B cell (primary cell): ENCODE data around the gene ANAPC5. TPM values are rescaled to one million over a fixed set of nuclear protein-coding genes. Genes with fewer than 3 reads are reported as not detected.

Experiments
- ATAC-seq: fragments of 200-7000 bp; cut with Tn5 transposase; one replicate; pipeline ENCODE4 v1.10.0; 2021; ENCODE audit warnings: low read depth, mild to moderate bottlenecking, moderate number of reproducible peaks, moderate library complexity
- CTCF ChIA-PET: fragments of 350-600 bp; sonication (Branson Sonifier 250); formaldehyde crosslinking; loops from one replicate; lab custom pipeline; 2021; ENCODE audit warnings: antibody characterized with exemption, inconsistent platforms; lab: Charles Lee
- POLR2A ChIA-PET: fragments of 350-600 bp; sonication (Branson Sonifier 250); formaldehyde crosslinking; loops from one replicate; lab custom pipeline; 2021; ENCODE audit warnings: antibody characterized with exemption; lab: Charles Lee
- DNase-seq: peaks from one replicate; pipeline ENCODE4 v3.0.0; 2013
- H2AFZ ChIP-seq: 2 replicates; pipeline ENCODE4 v1.6.1; 2012; ENCODE audit warnings: mild to moderate bottlenecking, low read depth, low read length; ENCODE audit not compliant: insufficient read depth, poor library complexity, severe bottlenecking
- H3K27ac ChIP-seq, 2 donors: 1 replicate in 1 of 2; 2 replicates in 1 of 2; pipeline ENCODE4 v1.5.1; 2012 to 2013; ENCODE audit warnings: low read length in 2 of 2, mild to moderate bottlenecking in 2 of 2, moderate library complexity in 1 of 2
- H3K27me3 ChIP-seq, 4 experiments: fragments of 200-600 bp in 1 of 4; sonication (generic) in 1 of 4; replicated peaks in 1 of 4; 1 replicate in 2 of 4; 2 replicates in 2 of 4; pipeline versions ENCODE4 v1.6.1 to v1.7.0; 2013 to 2016; ENCODE audit warnings: low read length in 3 of 4, mild to moderate bottlenecking in 2 of 4, mixed read lengths in 1 of 4, moderate library complexity in 1 of 4; ENCODE audit not compliant: insufficient read depth in 4 of 4, control insufficient read depth in 3 of 4; ENCODE audit errors: control extremely low read depth in 1 of 4
- H3K36me3 ChIP-seq, 2 experiments: replicated peaks in 1 of 2; 1 replicate in 1 of 2; 2 replicates in 1 of 2; pipeline versions ENCODE4 v1.6.1 to v1.7.1; 2013; ENCODE audit warnings: low read length in 1 of 2; ENCODE audit not compliant: insufficient read depth in 2 of 2, control insufficient read depth in 1 of 2; ENCODE audit errors: control extremely low read depth in 1 of 2, extremely low read depth in 1 of 2
- H3K4me1 ChIP-seq, 2 donors: fragments of 200-600 bp in 1 of 2; sonication (generic) in 1 of 2; 1 replicate in 1 of 2; 2 replicates in 1 of 2; pipeline versions ENCODE4 v1.5.1 to v1.6.1; 2013 to 2017; ENCODE audit warnings: low read length in 2 of 2; ENCODE audit not compliant: control insufficient read depth in 2 of 2, insufficient read depth in 2 of 2
- H3K4me2 ChIP-seq: replicated peaks from 2 replicates; pipeline ENCODE3; 2012; ENCODE audit warnings: mild to moderate bottlenecking, low read depth, low read length; ENCODE audit not compliant: poor library complexity, severe bottlenecking
- H3K4me3 ChIP-seq, 5 experiments: fragments of 200-600 bp in 1 of 5; sonication (generic) in 1 of 5; 1 replicate in 3 of 5; 2 replicates in 2 of 5; pipeline versions ENCODE4 v1.5.1 to v1.7.0; 2011 to 2016; ENCODE audit warnings: low read length in 4 of 5, mild to moderate bottlenecking in 4 of 5, low read depth in 2 of 5, control low read depth in 1 of 5, moderate library complexity in 1 of 5; ENCODE audit not compliant: insufficient read depth in 1 of 5; ENCODE audit errors: control extremely low read depth in 1 of 5, extremely low read depth in 1 of 5
- H3K79me2 ChIP-seq: fragments of 200-600 bp; sonication (generic); one replicate; pipeline ENCODE4 v1.6.0; 2016; ENCODE audit warnings: low read length; ENCODE audit not compliant: control insufficient read depth, insufficient read depth
- H3K9ac ChIP-seq: fragments of 200-600 bp; sonication (generic); 2 replicates; pipeline ENCODE4 v1.6.1; 2017; ENCODE audit warnings: mild to moderate bottlenecking, low read length, moderate library complexity
- H3K9me3 ChIP-seq, 3 donors: one replicate each; pipeline versions ENCODE4 v1.6.1 to v1.7.1; 2013; ENCODE audit warnings: low read length in 2 of 3; ENCODE audit not compliant: control insufficient read depth in 2 of 3, insufficient read depth in 1 of 3; ENCODE audit errors: control extremely low read depth in 1 of 3
- H4K20me1 ChIP-seq: 2 replicates; pipeline ENCODE4 v1.6.0; 2012; ENCODE audit warnings: mild to moderate bottlenecking, low read length; ENCODE audit not compliant: insufficient read depth, control insufficient read depth, poor library complexity, severe bottlenecking
- H3K27ac Mint-ChIP-seq: one replicate; pipeline ENCODE4 v1.8.0; 2021; ENCODE audit warnings: mixed read lengths
- H3K27me3 Mint-ChIP-seq: one replicate; pipeline ENCODE4 v1.8.0; 2021; ENCODE audit warnings: mixed read lengths
- H3K4me1 Mint-ChIP-seq: one replicate; pipeline ENCODE4 v1.8.0; 2021; ENCODE audit warnings: mixed read lengths
- H3K4me3 Mint-ChIP-seq: one replicate; pipeline ENCODE4 v1.8.0; 2021; ENCODE audit warnings: mixed read lengths
- H3K9me3 Mint-ChIP-seq: one replicate; pipeline ENCODE4 v1.8.0; 2022; ENCODE audit warnings: mixed read lengths; ENCODE audit not compliant: insufficient read depth
- CTCF ChIP-seq: fragments of 200-600 bp; IDR thresholded peaks from one replicate; pipeline ENCODE4 v1.8.0; 2022; ENCODE audit warnings: antibody characterized with exemption, mild to moderate bottlenecking
- EZH2 ChIP-seq: IDR thresholded peaks from 2 replicates; pipeline ENCODE4 v1.6.1; 2012; ENCODE audit warnings: borderline replicate concordance, low read depth, mild to moderate bottlenecking, moderate library complexity, low read length; ENCODE audit not compliant: insufficient read depth, poor library complexity, severe bottlenecking
- WGBS: methylation state at CpG from one replicate; pipeline ENCODE4 v1.1.5; 2013; ENCODE audit warnings: missing lambda C conversion rate; ENCODE audit not compliant: insufficient coverage; 5-methylcytosine and 5-hydroxymethylcytosine counted together
- intact Hi-C: fragments of 100-400 bp; cut with micrococcal nuclease; formaldehyde crosslinking; loops from one replicate; pipeline ENCODE4 v1.10.0; 2022
- polyA plus RNA-seq: library from polyadenylated mRNA; depleted of rRNA; stranded (reverse); fragments of >200 nt; gene quantifications from 2 replicates; pipeline ENCODE4 v1.2.3, GENCODE V29; 2012
- total RNA-seq, 2 donors: library from RNA; stranded (reverse); fragments of 120-200 nt in 1 of 2; gene quantifications; 1 replicate in 1 of 2; 2 replicates in 1 of 2; pipeline versions ENCODE4 v1.2.3 to v1.2.4, GENCODE V29; 2013 to 2022

The ANAPC5 gene
- total and polyA plus RNA-seq, 2 donors (not counting 1 experiment from before 2014, with no cell fraction given): 150 to 171 TPM

- intact Hi-C loops: no loop called here
- no peak for ATAC-seq
- POLR2A ChIA-PET: no interaction called here
These were observed 21.0 kb downstream of the ANAPC5 start for GRCh38 chr12:121331248-121331647.

DNA sequence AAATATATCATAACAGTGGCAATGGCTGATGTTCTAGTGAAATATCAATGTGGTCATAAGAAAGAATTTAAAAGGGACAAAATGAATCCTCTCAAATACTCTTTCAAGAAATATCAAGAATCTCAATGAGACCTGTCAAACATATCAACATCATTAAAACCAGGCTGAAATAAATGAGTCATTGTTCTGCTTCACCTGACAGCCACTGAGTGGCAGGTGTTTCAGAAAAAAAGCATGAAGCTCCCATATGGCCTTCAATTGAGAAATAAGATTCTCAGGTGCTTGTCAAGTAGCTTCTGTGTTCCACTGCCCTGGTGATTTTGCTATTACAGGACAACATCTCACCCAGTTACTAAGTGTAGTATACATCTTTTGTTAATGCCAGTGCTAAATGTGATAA, 21.5 kb downstream of the ANAPC5 start:
- no peaks in the 10 kb centered on the region for H3K4me1 ChIP-seq
- peaks cover 11% of the 10 kb centered on the region for H4K20me1 ChIP-seq
- no peak for TF ChIP-seq CTCF
- TF ChIP-seq EZH2: no peak
- H3K9ac ChIP-seq: no peak overlapping the region
- H3K9me3 ChIP-seq: no peaks in the 10 kb centered on the region
- no peak overlapping the region for H2AFZ ChIP-seq
- ATAC-seq: no peak
- Mint-ChIP-seq H3K4me1 (peaks cover 3% of the 10 kb centered on the region), H3K9me3 (no peaks in the 10 kb centered on the region), H3K27me3 (no peaks in the 10 kb centered on the region), H3K27ac (no peak overlapping the region), H3K4me3 (no peak overlapping the region)
- H3K4me3 ChIP-seq: no peak overlapping the region
- no peaks in the 10 kb centered on the region for H3K27me3 ChIP-seq
- CTCF ChIA-PET: interaction anchor here (8.8 kb wide), 1 partner anchor 111 kb away, joined by 115 read pairs; no protein-coding TSS in a partner anchor
- intact Hi-C loops: no loop called here
- peaks cover 13% of the 10 kb centered on the region for H3K79me2 ChIP-seq
- H3K27ac ChIP-seq: no peak overlapping the region
- POLR2A ChIA-PET: no interaction called here
- H3K36me3 ChIP-seq: peaks cover 25 to 85% of the 10 kb centered on the region in 2 experiments
- H3K4me2 ChIP-seq: no peak overlapping the region
- no peak for DNase-seq

More at GRCh38 chr12:121331248-121331647, 21.0 kb downstream of the ANAPC5 start:
- Histone ChIP-seq H3K27ac (no peak overlapping the region), H2AFZ (no peak overlapping the region), H3K4me1 (no peaks in the 10 kb centered on the region), H4K20me1 (peaks cover 11% of the 10 kb centered on the region), H3K4me2 (no peak overlapping the region), H3K9ac (no peak overlapping the region), H3K79me2 (peaks cover 13% of the 10 kb centered on the region), H3K9me3 (no peaks in the 10 kb centered on the region), H3K36me3 (peaks cover 25 to 85% of the 10 kb centered on the region in 2 experiments), H3K27me3 (no peaks in the 10 kb centered on the region), H3K4me3 (no peak overlapping the region)
- no peaks in the 10 kb centered on the region for H3K9me3 Mint-ChIP-seq
- TF ChIP-seq CTCF (no peak), EZH2 (no peak)
- WGBS: 93% methylated on average over 6 of the region's 6 CpGs
- H3K27me3 Mint-ChIP-seq: no peaks in the 10 kb centered on the region
- CTCF ChIA-PET: interaction anchor here (8.8 kb wide), 1 partner anchor 111 kb away, joined by 115 read pairs; no protein-coding TSS in a partner anchor
- no peak overlapping the region for H3K4me3 Mint-ChIP-seq
- no peak for DNase-seq
- H3K27ac Mint-ChIP-seq: no peak overlapping the region
- peaks cover 3% of the 10 kb centered on the region for H3K4me1 Mint-ChIP-seq
